HS-27A (cell line): ENCODE data around the gene ZNF624.
A peak's percentile ranks its signal among the peaks of the same experiment; 100 is the strongest.

Experiments used
- DNase-seq: peaks from one replicate; pipeline ENCODE4 v3.0.0-alpha.2; 2012; ENCODE audit warnings: low read depth, missing footprints

Gene ZNF624

GRCh38 chr17:16593356-16594102 is 60.1 kb downstream of the ZNF624 start:
- no peak for DNase-seq

- peak; percentile 83 for DNase-seq
Observed at GRCh38 chr17:16589097-16589969, 64.3 kb downstream of the ZNF624 start.

GRCh38 chr17:16585796-16586195 is 67.9 kb downstream of the ZNF624 start:
- DNase-seq: no peak

DNA sequence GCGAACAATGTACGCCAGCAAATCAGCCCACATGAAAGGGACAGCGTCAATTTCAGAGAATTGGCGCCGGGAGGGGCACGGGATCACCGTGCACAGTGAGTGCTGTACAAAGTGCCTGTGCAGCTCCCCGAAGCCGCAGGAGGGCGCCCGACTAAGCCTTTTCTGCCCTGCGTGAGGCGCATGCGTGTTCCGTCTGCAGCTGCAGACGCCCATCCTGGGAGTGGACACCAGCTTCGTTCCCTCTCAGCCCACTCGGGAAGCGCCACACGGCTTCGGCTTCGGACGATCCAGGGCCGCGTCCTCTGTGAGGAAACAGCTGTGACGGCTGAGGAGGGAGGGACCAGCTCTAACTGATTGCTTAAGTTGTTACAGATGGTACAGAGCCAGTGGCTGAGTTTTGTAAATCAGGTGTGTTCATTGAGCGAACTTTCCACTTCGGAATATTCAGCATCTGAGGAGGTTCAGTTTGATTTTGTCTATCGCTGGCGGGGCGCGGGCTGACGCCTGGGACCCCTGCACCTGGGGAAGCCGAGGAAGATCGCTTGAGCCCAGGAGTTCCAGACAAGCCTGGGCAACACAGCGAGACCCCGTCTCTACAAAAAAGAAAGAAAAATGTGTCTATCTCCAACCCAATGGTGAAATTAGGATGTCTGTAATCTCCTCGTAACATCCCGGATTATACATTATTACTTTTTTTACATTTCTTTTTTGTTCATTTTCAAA is 69.2 kb downstream of the ZNF624 start:
- DNase-seq: no peak

DNA sequence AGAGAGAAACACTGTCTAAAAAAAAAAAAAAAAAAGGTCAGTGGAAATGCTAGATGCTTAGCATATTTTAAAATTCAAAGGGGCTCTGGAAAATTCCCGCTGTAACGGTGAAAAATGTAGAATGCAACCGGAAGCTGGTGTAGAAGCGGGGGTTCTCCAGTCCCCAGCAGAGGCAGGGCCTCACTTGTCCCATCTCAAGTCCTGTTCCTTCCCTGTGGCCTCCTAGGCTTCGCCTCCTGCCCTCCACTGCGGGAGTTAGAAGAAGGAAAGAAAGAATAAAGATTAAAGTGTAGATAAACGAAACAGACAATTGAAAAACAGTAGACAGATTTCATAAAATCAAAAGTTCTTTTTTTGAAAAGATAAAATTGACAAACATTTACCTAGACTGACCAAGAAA is 69.9 kb downstream of the ZNF624 start:
- no peak for DNase-seq

- no peak for DNase-seq
Observed at GRCh38 chr17:16573466-16573865, 80.2 kb downstream of the ZNF624 start.
